CD4-positive, alpha-beta T cell treated with Interleukin-12 subunit alpha and Interleukin-12 subunit beta, for 1 hour (primary cell): Measurements from ENCODE around the gene GPBP1L1.
A peak's percentile ranks its signal among the peaks of the same experiment; 100 is the strongest.

Source experiments
- DNase-seq: peaks from one replicate; pipeline ENCODE4 v3.0.0-alpha.2; 2020

The GPBP1L1 gene

GRCh38 chr1:45585110-45585426 lies 101.3 kb downstream of the GPBP1L1 start:
- no peak for DNase-seq

- DNase-seq, result peak; percentile 88
These were observed 101.8 kb downstream of the GPBP1L1 start for GRCh38 chr1:45584351-45585109.

- DNase-seq, result peak; percentile 94
These were observed 102.5 kb downstream of the GPBP1L1 start, which contains the start of gene NASP for GRCh38 chr1:45583666-45584350. TSS of gene NASP (plus strand) at chr1:45584041. CDS start at chr1:45584147, 106 bp downstream.

GRCh38 chr1:45583264-45583665 lies 103.1 kb downstream of the GPBP1L1 start:
- peak; percentile 98 for DNase-seq
